ENCODE results near the gene CCSER1. TPM values are rescaled to one million over a fixed set of nuclear protein-coding genes. Genes with fewer than 3 reads are reported as not detected.

The CCSER1 gene
- total RNA-seq, 1 experiment from 2014 or later, result 4.1 TPM

DNA sequence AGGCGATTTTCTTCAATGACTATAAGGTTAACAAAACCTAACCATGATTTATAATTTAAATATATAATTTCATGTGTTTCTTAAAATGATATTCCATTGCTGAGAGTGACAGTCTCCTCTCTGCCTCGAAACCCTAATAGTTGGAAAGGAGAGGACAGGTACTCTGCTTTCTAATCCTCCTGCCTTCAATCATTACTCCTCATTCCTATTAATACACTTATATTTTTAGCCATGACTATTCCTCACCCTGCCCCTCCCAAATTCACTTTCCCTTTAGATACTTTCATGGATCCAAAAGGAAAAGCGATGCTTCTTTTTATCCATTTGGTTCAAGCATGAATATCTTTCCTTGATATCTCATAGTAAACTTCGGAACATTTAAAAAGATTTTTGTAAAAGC lies 418.2 kb downstream of the CCSER1 start:
- Histone ChIP-seq H3K27me3 (replicated peaks; ENCODE audit: control insufficient read depth, insufficient read depth, low read length) (no peaks in the 10 kb centered on the region), H3K9me3 (no peaks in the 10 kb centered on the region), H3K4me3 (ENCODE audit: low read depth, low read length) (no peak overlapping the region), H3K4me1 (no peaks in the 10 kb centered on the region), H3K36me3 (ENCODE audit: control insufficient read depth, insufficient read depth, low read length) (no peaks in the 10 kb centered on the region)
- Mint-ChIP-seq H3K27ac (ENCODE audit: unreplicated experiment) (no peak overlapping the region), H3K4me3 (ENCODE audit: unreplicated experiment) (no peak overlapping the region), H3K27me3 (ENCODE audit: insufficient read depth, unreplicated experiment) (no peaks in the 10 kb centered on the region), H3K36me3 (ENCODE audit: insufficient read depth, unreplicated experiment) (no peaks in the 10 kb centered on the region), H3K9me3 (ENCODE audit: unreplicated experiment) (no peaks in the 10 kb centered on the region), H3K4me1 (ENCODE audit: low read depth, unreplicated experiment) (no peaks in the 10 kb centered on the region)
- intact Hi-C loops (cut with micrococcal nuclease; ENCODE audit: unreplicated experiment), result no loop called here
- TF ChIP-seq, protein P1, sequence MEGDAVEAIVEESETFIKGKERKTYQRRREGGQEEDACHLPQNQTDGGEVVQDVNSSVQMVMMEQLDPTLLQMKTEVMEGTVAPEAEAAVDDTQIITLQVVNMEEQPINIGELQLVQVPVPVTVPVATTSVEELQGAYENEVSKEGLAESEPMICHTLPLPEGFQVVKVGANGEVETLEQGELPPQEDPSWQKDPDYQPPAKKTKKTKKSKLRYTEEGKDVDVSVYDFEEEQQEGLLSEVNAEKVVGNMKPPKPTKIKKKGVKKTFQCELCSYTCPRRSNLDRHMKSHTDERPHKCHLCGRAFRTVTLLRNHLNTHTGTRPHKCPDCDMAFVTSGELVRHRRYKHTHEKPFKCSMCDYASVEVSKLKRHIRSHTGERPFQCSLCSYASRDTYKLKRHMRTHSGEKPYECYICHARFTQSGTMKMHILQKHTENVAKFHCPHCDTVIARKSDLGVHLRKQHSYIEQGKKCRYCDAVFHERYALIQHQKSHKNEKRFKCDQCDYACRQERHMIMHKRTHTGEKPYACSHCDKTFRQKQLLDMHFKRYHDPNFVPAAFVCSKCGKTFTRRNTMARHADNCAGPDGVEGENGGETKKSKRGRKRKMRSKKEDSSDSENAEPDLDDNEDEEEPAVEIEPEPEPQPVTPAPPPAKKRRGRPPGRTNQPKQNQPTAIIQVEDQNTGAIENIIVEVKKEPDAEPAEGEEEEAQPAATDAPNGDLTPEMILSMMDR (IDR thresholded peaks at IDR 0.05; ENCODE audit: insufficient read depth in 1 of 2, low read depth in 1 of 2, low read length in 1 of 2, severe bottlenecking in 1 of 2, unreplicated experiment in 1 of 2), result no peak
- ChIA-PET CTCF (no interaction called here), POLR2A (no interaction called here)
- DNase-seq, result no peak
- no TSS peak for BruUV-seq (replicated peaks)

DNA sequence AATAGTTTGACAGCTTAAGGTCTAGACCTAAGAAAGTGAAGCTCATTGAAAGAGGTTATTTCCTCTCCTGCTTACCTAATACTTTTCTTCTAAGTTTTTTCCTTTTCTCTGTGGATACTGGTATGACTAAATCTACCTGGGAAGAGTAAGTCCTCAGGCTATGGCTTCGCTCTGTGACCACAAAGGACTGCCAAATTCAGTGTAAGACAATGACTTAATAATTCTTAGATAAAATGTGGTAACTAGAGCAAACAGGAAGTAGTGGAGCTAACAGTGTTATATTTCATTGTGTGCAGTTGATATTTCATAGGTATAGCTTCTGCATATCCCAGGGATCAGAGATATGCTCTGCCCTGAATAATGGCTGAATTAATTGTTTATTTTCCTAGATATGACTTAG lies 418.9 kb downstream of the CCSER1 start:
- TF ChIP-seq, protein P1 (IDR thresholded peaks at IDR 0.05; ENCODE audit: insufficient read depth in 1 of 2, low read depth in 1 of 2, low read length in 1 of 2, severe bottlenecking in 1 of 2, unreplicated experiment in 1 of 2), result no peak
- ChIA-PET POLR2A (no interaction called here), CTCF (no interaction called here)
- no peaks in the 10 kb centered on the region for H3K4me1 Mint-ChIP-seq (ENCODE audit: low read depth, unreplicated experiment)
- H3K4me3 ChIP-seq (ENCODE audit: low read depth, low read length), result no peak overlapping the region
- no peaks in the 10 kb centered on the region for H3K36me3 ChIP-seq (ENCODE audit: control insufficient read depth, insufficient read depth, low read length)
- H3K27me3 Mint-ChIP-seq (ENCODE audit: insufficient read depth, unreplicated experiment), result no peaks in the 10 kb centered on the region
- H3K4me1 ChIP-seq, result no peaks in the 10 kb centered on the region
- H3K36me3 Mint-ChIP-seq (ENCODE audit: insufficient read depth, unreplicated experiment), result no peaks in the 10 kb centered on the region
- H3K27ac Mint-ChIP-seq (ENCODE audit: unreplicated experiment), result no peak overlapping the region
- intact Hi-C loops (cut with micrococcal nuclease; ENCODE audit: unreplicated experiment), result no loop called here
- no peaks in the 10 kb centered on the region for H3K9me3 ChIP-seq
- no peaks in the 10 kb centered on the region for H3K9me3 Mint-ChIP-seq (ENCODE audit: unreplicated experiment)
- H3K4me3 Mint-ChIP-seq (ENCODE audit: unreplicated experiment), result no peak overlapping the region
- H3K27me3 ChIP-seq (replicated peaks; ENCODE audit: control insufficient read depth, insufficient read depth, low read length), result no peaks in the 10 kb centered on the region
- no peak for DNase-seq
- BruUV-seq (replicated peaks), result no TSS peak

DNA sequence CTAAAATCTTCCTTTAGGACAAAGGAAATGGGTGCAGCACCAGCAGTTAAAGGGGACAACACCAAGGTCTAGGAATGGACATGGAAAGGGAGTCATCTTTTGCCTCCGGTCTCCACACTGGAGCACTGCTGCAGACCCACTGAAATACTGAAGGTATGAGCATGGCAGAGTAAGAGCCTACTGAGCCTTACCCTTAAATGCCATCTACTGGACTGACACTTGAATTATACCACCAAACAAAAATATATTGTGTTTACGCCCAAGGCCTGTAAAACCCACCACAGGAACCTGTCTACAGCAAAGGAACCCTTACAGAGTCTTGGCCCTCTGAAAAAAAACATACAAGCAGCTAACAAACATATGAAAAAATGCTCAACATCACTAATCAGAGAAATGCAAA lies 443.4 kb downstream of the CCSER1 start:
- CTCF ChIA-PET, result no interaction called here
- no peak overlapping the region for H3K4me3 Mint-ChIP-seq (ENCODE audit: unreplicated experiment)
- H3K9me3 Mint-ChIP-seq (ENCODE audit: unreplicated experiment), result no peaks in the 10 kb centered on the region
- Histone ChIP-seq H3K36me3 (ENCODE audit: control insufficient read depth, insufficient read depth, low read length) (no peaks in the 10 kb centered on the region), H3K4me1 (no peaks in the 10 kb centered on the region), H3K4me3 (ENCODE audit: low read depth, low read length) (no peak overlapping the region), H3K9me3 (no peaks in the 10 kb centered on the region), H3K27me3 (replicated peaks; ENCODE audit: control insufficient read depth, insufficient read depth, low read length) (no peaks in the 10 kb centered on the region)
- intact Hi-C loops (cut with micrococcal nuclease; ENCODE audit: unreplicated experiment), result no loop called here
- BruUV-seq (replicated peaks), result no TSS peak
- TF ChIP-seq, protein P1 (IDR thresholded peaks at IDR 0.05; ENCODE audit: insufficient read depth in 1 of 2, low read depth in 1 of 2, low read length in 1 of 2, severe bottlenecking in 1 of 2, unreplicated experiment in 1 of 2), result no peak
- peaks cover 2% of the 10 kb centered on the region for H3K27me3 Mint-ChIP-seq (ENCODE audit: insufficient read depth, unreplicated experiment)
- POLR2A ChIA-PET, result no interaction called here
- no peaks in the 10 kb centered on the region for H3K36me3 Mint-ChIP-seq (ENCODE audit: insufficient read depth, unreplicated experiment)
- no peak for DNase-seq
- no peaks in the 10 kb centered on the region for H3K4me1 Mint-ChIP-seq (ENCODE audit: low read depth, unreplicated experiment)
- no peak overlapping the region for H3K27ac Mint-ChIP-seq (ENCODE audit: unreplicated experiment)

Data from Caco-2 (cell line).